Measurements from ENCODE around the gene OTOG.

The OTOG gene

GRCh38 chr11:17643506-17644405, 96.7 kb downstream of the OTOG start:
- Histone ChIP-seq H3K4me3 (replicated peaks; ENCODE audit: insufficient read depth, low read length) (no peak overlapping the region), H3K27ac (replicated peaks) (no peak overlapping the region), H3K27me3 (ENCODE audit: insufficient read depth, poor library complexity, severe bottlenecking) (no peaks in the 10 kb centered on the region)
- no peak for DNase-seq (ENCODE audit: low read depth in 1 of 2, low spot score in 1 of 2)
- TF ChIP-seq, protein P1, sequence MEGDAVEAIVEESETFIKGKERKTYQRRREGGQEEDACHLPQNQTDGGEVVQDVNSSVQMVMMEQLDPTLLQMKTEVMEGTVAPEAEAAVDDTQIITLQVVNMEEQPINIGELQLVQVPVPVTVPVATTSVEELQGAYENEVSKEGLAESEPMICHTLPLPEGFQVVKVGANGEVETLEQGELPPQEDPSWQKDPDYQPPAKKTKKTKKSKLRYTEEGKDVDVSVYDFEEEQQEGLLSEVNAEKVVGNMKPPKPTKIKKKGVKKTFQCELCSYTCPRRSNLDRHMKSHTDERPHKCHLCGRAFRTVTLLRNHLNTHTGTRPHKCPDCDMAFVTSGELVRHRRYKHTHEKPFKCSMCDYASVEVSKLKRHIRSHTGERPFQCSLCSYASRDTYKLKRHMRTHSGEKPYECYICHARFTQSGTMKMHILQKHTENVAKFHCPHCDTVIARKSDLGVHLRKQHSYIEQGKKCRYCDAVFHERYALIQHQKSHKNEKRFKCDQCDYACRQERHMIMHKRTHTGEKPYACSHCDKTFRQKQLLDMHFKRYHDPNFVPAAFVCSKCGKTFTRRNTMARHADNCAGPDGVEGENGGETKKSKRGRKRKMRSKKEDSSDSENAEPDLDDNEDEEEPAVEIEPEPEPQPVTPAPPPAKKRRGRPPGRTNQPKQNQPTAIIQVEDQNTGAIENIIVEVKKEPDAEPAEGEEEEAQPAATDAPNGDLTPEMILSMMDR (IDR thresholded peaks at IDR 0.05; ENCODE audit: insufficient read depth, low read length), result no peak
- TF ChIP-seq POLR2AphosphoS5 (IDR thresholded peaks at IDR 0.05; ENCODE audit: low read depth), result no peak
- TF ChIP-seq, protein P2, sequence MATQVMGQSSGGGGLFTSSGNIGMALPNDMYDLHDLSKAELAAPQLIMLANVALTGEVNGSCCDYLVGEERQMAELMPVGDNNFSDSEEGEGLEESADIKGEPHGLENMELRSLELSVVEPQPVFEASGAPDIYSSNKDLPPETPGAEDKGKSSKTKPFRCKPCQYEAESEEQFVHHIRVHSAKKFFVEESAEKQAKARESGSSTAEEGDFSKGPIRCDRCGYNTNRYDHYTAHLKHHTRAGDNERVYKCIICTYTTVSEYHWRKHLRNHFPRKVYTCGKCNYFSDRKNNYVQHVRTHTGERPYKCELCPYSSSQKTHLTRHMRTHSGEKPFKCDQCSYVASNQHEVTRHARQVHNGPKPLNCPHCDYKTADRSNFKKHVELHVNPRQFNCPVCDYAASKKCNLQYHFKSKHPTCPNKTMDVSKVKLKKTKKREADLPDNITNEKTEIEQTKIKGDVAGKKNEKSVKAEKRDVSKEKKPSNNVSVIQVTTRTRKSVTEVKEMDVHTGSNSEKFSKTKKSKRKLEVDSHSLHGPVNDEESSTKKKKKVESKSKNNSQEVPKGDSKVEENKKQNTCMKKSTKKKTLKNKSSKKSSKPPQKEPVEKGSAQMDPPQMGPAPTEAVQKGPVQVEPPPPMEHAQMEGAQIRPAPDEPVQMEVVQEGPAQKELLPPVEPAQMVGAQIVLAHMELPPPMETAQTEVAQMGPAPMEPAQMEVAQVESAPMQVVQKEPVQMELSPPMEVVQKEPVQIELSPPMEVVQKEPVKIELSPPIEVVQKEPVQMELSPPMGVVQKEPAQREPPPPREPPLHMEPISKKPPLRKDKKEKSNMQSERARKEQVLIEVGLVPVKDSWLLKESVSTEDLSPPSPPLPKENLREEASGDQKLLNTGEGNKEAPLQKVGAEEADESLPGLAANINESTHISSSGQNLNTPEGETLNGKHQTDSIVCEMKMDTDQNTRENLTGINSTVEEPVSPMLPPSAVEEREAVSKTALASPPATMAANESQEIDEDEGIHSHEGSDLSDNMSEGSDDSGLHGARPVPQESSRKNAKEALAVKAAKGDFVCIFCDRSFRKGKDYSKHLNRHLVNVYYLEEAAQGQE (IDR thresholded peaks at IDR 0.05; ENCODE audit: insufficient replicate concordance, low read depth), result no peak
- TF ChIP-seq GABPA (IDR thresholded peaks at IDR 0.05; ENCODE audit: low read depth), result no peak
- no peak for TF ChIP-seq SPI1 (IDR thresholded peaks at IDR 0.05; ENCODE audit: borderline replicate concordance, low read depth)

DNA sequence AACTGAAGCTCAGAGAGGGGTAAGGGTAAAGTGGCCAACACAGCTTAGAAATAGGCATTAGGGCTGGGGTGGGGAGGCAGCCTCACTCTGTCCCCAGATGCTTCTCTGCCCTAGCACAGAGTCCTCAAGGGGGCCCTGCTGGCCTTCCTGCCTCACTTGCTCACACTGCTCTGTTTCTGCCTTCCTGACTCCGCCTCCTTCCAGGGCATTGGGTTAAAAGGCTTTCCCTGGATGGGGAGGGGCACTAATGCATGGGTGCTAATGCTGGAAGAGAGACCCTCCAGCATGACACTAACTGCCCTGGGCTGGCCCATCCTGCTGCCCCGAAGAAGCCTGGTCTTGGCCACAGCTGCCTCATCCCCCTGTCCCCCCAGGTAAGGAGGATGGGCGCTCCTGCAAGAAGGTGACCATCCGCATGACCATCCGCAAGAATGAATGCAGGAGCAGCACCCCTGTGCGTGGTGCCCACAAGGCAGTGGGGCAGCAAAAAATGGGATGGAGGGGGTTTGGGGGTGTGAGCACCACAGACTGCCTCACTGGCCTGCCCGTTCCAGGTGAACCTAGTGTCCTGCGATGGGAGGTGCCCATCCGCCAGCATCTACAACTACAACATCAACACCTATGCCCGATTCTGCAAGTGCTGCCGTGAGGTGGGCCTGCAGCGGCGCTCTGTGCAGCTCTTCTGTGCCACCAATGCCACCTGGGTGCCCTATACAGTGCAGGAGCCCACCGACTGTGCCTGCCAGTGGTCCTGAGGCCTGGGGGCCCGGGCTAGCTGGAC, 98.3 kb downstream of the OTOG start:
- no peaks in the 10 kb centered on the region for H3K27me3 ChIP-seq (ENCODE audit: insufficient read depth, poor library complexity, severe bottlenecking)
- TF ChIP-seq GABPA (IDR thresholded peaks at IDR 0.05; ENCODE audit: low read depth) (no peak), POLR2AphosphoS5 (IDR thresholded peaks at IDR 0.05; ENCODE audit: low read depth) (no peak), SPI1 (IDR thresholded peaks at IDR 0.05; ENCODE audit: borderline replicate concordance, low read depth) (no peak)
- TF ChIP-seq, protein P2 (IDR thresholded peaks at IDR 0.05; ENCODE audit: insufficient replicate concordance, low read depth), result no peak
- TF ChIP-seq, protein P1 (IDR thresholded peaks at IDR 0.05; ENCODE audit: insufficient read depth, low read length), result no peak

DNA sequence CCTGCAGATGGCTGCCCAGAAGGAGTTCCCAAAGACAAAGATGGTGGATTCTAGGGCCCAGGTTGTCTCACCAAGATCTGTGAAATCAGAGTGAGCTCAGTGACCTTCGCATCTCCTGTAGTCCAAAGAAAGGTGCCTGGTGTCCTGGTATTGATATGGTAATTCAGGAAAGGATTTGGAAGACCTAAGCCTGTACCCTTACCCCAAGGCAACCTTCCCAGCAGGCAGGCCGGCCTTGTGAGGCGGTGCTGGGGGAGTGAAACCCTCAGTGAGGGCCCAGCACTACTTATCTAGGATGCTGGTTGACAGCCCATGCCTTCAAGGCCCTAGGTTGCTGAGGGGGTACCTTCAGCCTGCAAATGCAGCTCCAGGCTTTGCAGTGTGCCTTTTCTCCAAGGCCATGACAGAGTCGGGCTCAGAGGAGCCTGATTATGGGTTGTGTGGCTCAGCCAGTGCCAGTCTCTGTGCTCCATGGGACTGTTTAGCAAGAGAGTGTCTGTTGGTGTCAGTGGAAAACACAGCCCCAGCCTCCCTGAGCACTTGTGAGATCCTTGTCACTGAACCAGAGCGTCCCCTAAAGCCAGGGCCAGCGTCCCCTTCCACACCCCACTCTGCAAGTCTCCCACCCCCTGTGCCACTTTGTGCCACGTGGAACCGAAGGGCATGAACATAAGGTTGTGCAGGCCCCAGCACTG, 99.5 kb downstream of the OTOG start:
- no peak overlapping the region for H3K27ac ChIP-seq (replicated peaks)

More for the DNA sequence above, 98.3 kb downstream of the OTOG start:
- no peak overlapping the region for H3K27ac ChIP-seq (replicated peaks)
- no peak for DNase-seq (ENCODE audit: low read depth in 1 of 2, low spot score in 1 of 2)
- H3K4me3 ChIP-seq (replicated peaks; ENCODE audit: insufficient read depth, low read length), result no peak overlapping the region

More for the DNA sequence above, 99.5 kb downstream of the OTOG start:
- DNase-seq (ENCODE audit: low read depth in 1 of 2, low spot score in 1 of 2), result no peak
- Histone ChIP-seq H3K27me3 (ENCODE audit: insufficient read depth, poor library complexity, severe bottlenecking) (peaks cover 2% of the 10 kb centered on the region), H3K4me3 (replicated peaks; ENCODE audit: insufficient read depth, low read length) (no peak overlapping the region)
- TF ChIP-seq GABPA (IDR thresholded peaks at IDR 0.05; ENCODE audit: low read depth) (no peak), POLR2AphosphoS5 (IDR thresholded peaks at IDR 0.05; ENCODE audit: low read depth) (no peak), SPI1 (IDR thresholded peaks at IDR 0.05; ENCODE audit: borderline replicate concordance, low read depth) (no peak)
- TF ChIP-seq, protein P2 (IDR thresholded peaks at IDR 0.05; ENCODE audit: insufficient replicate concordance, low read depth), result no peak
- TF ChIP-seq, protein P1 (IDR thresholded peaks at IDR 0.05; ENCODE audit: insufficient read depth, low read length), result no peak

Data from HL-60 (cell line).